ENCODE results near the gene S1PR3.

The S1PR3 gene

GRCh38 chr9:89010526-89011111 is 19.4 kb downstream of the S1PR3 start:
- no peak for ATAC-seq

GRCh38 chr9:89011683-89012082 is 20.4 kb downstream of the S1PR3 start:
- no peak for ATAC-seq

- no peak for ATAC-seq
Measured at GRCh38 chr9:89012294-89013042, 21.2 kb downstream of the S1PR3 start.

DNA sequence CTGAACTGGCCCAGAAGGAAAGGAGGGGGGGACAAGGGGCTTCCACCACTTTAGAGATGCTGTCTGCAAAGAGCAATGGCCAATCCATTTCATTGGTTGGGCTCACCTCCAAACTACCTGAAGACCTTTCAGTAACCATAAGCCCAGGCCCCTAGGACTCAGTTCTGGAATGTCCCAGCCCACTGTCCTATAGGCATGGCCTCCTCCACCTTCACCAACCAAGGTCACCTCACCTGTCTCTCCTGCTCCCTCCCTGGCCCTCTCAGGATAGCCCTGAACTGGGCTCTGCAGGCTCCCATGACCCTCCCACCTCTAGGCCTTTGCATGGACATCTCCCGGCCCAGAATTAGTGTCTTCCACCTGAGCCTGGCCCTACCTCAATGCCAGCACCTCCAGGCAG is 22.4 kb downstream of the S1PR3 start:
- no peak for ATAC-seq

DNA sequence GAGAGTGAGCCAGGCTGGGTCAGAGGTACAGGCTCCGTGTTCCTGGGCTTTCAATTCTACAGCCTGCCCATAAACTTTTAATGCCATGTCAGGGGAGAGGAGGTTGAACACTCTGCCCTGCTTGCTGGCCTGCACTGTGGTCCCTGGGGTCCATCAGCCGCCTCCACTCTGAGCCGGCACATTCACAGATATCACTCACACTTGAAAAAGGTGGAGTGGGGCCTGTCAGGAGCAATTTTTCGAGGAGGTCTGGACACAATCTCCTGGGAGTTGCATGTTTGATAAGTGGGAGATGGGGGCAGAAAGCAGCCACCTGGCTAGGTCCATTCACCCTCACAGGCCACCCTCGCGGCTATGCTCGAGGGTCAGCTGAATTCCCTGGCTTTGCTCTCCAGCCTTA is 22.9 kb downstream of the S1PR3 start:
- ATAC-seq = no peak

- ATAC-seq = no peak
Measured at GRCh38 chr9:89015336-89015735, 24.1 kb downstream of the S1PR3 start.

GRCh38 chr9:89020754-89021153 is 29.5 kb downstream of the S1PR3 start:
- ATAC-seq = no peak

DNA sequence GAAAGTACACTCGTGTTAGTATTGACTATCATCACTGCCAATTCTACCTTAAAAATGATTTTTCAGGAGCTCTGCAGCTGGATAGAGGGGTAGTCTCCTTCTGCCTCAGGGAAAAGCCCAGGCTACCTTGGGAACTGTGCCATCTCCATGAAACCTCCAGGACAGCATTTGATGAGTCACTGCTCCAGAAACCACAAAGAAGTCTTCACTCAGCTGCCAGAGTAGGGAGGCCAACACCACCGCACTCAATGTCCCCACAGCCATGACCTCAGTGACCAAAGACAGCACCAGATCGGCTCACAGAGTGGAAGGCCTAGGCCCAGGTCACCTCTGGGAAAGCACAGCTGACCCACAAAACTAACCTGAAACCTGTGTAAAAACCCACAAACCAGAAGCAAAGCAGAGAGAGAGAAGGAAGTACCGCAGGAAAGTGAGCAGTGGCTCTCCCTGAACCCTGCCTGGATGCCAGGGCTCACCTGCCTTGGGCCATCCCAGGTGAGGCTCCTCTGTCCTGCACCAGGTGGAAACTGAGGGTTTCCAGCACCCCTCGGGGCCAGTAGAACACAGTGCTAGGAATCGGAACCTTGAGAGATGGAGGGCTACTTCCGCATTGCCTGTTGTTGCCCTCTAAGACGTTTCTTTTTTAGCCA is 30.0 kb downstream of the S1PR3 start:
- ATAC-seq = no peak

GRCh38 chr9:89022001-89022759 is 30.9 kb downstream of the S1PR3 start:
- no peak for ATAC-seq

DNA sequence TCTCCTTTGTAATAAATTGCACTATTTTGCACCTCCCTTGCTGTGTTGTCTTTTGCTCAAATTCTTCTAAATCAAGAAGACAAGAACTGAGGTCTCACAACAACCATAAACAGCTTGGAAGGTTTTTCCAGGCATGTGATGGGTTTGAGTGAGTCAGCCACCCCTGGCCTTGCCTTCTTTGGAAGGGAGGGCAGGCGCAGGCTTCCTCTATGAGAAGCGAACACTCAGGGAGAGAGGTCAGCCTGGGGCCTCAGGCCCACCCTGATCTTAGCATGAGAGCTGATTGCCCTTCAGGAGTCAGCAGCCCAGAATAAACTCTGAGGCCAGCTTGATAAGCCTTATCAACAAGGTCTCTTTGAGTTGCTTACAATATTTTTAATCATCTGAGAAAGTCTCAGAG is 31.6 kb downstream of the S1PR3 start:
- ATAC-seq = no peak

- no peak for ATAC-seq
Measured at GRCh38 chr9:89023740-89024139, 32.5 kb downstream of the S1PR3 start.

DNA sequence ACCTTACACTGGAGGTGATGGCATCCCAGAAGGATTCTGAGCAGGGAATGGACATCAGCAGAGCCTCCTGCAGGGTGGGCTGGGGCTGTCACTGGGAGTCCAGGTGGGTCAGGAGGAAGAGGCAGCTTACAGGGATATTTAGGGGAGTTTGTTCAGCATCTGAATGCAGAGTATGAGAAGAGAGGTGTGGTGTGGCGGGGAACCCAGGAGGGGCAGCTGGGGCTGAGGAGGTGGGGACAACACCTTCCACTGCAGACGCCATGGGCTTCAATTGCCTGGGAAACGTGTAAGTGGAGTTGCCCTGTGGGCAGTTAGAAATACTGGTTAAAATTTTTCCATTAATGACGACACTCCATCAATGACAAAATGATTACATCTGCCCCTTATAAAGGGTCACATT is 33.5 kb downstream of the S1PR3 start:
- no peak for ATAC-seq

DNA sequence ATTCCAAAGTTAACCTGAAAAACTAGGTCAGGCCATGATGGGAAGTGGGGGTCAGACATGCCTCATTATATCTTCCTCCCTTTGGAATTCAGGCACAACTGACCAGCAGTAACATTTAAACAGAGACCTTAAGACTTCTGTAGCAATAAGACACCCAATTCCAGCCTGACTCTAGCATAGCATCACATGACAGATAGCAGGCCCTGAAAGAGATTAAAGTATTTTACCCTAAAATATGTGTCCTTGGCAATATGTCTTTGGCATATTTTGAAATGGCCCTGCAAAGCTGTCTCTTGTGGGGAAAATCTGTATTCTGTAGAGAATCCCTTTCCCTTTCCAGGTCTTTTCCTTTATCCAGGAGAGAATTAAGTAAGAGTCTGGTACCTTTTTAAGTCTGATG is 34.3 kb downstream of the S1PR3 start:
- no peak for ATAC-seq

GRCh38 chr9:89026876-89027275 is 35.6 kb downstream of the S1PR3 start:
- no peak for ATAC-seq

DNA sequence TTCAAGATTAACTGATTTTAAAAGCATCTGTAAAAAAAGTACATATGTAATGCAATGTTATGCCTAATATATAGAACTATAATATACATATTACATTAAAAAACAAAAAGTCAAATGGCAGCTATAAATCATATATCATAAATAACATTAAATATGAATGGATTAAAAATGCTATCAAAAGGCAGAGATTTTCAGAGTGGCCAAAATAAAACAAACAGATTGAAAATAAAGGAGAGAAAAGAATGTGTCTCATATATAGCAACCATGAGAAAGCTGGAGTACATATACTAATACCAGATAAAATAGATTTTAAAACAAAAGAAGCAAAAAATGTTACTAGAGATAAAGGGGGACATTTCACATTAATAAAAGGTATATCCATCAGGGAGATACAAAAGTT is 38.5 kb downstream of the S1PR3 start:
- ATAC-seq = no peak

- ATAC-seq = no peak
Measured at GRCh38 chr9:89032173-89032572, 40.9 kb downstream of the S1PR3 start.

- no peak for ATAC-seq
Measured at GRCh38 chr9:89032661-89033060, 41.4 kb downstream of the S1PR3 start.

GRCh38 chr9:89036383-89036782 is 45.1 kb downstream of the S1PR3 start:
- ATAC-seq = no peak

GRCh38 chr9:89036891-89037290 is 45.6 kb downstream of the S1PR3 start:
- no peak for ATAC-seq

DNA sequence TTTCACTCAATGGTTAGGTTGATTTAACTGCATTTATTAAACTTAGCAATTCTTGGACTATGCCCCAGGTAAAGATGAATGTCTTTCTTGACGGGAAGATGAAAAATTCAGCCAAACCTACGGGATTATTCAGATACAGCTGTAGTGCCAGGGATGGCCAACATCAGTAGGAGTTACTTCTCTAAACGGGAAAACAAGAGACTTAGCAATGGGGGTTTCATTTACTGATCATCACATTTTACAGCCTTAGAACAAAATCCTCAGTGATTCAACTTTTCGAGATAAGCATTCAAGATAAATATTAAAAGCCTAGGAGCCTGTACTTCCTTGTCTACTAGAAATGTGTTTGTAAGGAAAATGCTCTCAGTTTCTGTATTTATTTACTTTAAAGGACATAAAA is 46.1 kb downstream of the S1PR3 start:
- ATAC-seq = no peak

GRCh38 chr9:89037891-89038290 is 46.6 kb downstream of the S1PR3 start:
- ATAC-seq = no peak

DNA sequence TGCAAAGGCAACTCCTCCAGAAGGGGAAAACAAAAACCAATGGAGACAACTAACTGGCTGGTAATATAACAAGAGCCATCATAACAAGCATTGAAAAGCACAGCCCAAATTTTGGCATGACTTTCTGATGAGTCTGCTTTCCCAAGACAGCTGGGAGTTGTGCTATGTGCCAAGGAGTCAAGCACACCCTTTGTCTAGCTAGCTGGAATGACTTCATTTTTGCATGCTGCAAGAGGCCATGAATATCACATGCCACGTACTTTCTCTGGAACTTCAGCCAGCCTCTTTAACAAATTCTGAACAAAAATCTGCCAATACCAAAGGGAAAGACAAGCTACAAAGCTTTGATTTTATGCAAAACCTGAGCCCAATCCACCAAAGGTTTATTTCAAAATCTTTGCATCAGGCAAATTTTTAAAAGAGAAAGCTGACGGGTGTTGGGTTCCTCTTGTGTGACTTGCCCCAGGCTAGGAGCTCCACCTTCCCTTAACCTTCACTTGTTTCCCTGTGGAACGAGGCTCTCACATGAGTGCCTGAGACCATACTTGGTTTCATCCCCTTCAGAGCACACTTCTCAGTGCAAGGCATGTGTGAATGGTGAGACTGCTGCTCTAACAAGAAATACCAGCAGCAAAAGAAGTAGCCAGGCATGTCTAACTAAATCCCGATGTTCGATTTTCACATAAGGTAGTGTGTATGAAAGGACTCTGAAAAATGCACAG is 47.3 kb downstream of the S1PR3 start:
- no peak for ATAC-seq

DNA sequence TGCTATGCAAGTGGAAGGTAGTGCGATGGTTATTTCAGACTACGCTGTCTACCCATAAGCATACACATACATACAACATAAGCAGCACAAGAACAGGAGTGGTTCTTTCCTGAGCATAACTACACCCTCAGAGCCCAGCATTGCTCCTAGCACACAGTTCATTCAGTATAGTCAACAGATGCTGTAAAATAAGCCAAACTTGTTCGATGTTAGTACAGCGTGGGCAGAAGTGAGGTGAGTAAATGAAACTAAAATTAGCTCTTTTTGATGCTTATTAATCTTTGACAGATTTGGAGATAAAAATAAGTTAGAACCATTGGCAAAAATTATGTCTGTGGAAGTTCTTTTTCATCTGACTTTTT is 47.8 kb downstream of the S1PR3 start:
- no peak for ATAC-seq

Measured in activated CD4-positive, CD25-positive, alpha-beta regulatory T cell treated with anti-CD3 and anti-CD28 coated beads, Interleukin-2, amount 50 U/mL, for 24 hours (primary cell).